Astrocyte of the cerebellum (primary cell): Measurements from ENCODE around the gene SLC34A1.

Experiments
- DNase-seq: peaks from one replicate; pipeline ENCODE4 v3.0.0-alpha.2; 2011; ENCODE audit warnings: low read depth
- H3K4me3 ChIP-seq: 2 replicates; pipeline ENCODE4 v1.5.1; 2011; ENCODE audit warnings: mild to moderate bottlenecking, low read depth, low read length, moderate library complexity
- in situ Hi-C: cut with HindIII; loops from 2 replicates; pipeline ENCODE4 v1.10.0; 2017; ENCODE audit warnings: low sequenced_read_pairs
- TF ChIP-seq, protein P1 (sequence below): IDR thresholded peaks from 2 replicates; pipeline ENCODE4 v1.5.1; 2012; ENCODE audit warnings: low read length, low read depth, moderate library complexity, mild to moderate bottlenecking; ENCODE audit errors: missing control alignments

The SLC34A1 gene

DNA sequence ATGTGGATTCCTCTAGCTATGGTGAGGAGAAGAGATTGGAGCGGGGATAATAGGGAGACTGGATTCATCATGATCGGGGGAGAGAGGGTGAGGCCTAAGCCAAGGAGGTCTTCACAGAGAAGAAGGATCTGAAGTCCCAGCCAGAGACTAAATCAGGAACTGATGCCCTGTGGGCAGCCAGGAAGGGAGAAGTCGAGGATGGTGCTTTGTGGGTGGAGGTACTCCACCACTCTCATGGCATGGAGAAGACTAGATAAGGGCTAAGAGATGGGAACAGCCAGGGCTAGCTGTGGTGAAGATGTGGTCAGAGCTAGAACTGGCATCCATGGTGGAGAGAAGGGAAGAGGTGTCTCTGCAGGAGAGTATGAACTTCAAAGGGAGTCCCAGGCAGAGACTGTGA lies 29.5 kb upstream of the SLC34A1 start:
- no peak overlapping the region for H3K4me3 ChIP-seq
- no peak for DNase-seq
- in situ Hi-C loops, result no loop called here
- TF ChIP-seq, protein P1, sequence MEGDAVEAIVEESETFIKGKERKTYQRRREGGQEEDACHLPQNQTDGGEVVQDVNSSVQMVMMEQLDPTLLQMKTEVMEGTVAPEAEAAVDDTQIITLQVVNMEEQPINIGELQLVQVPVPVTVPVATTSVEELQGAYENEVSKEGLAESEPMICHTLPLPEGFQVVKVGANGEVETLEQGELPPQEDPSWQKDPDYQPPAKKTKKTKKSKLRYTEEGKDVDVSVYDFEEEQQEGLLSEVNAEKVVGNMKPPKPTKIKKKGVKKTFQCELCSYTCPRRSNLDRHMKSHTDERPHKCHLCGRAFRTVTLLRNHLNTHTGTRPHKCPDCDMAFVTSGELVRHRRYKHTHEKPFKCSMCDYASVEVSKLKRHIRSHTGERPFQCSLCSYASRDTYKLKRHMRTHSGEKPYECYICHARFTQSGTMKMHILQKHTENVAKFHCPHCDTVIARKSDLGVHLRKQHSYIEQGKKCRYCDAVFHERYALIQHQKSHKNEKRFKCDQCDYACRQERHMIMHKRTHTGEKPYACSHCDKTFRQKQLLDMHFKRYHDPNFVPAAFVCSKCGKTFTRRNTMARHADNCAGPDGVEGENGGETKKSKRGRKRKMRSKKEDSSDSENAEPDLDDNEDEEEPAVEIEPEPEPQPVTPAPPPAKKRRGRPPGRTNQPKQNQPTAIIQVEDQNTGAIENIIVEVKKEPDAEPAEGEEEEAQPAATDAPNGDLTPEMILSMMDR, result no peak

- no peak for DNase-seq
- TF ChIP-seq, protein P1, result no peak
- in situ Hi-C loops, result no loop called here
- no peak overlapping the region for H3K4me3 ChIP-seq
Measured at GRCh38 chr5:177355162-177355867, 28.9 kb upstream of the SLC34A1 start.

- no peak overlapping the region for H3K4me3 ChIP-seq
- no peak for DNase-seq
- TF ChIP-seq, protein P1, result no peak
- in situ Hi-C loops, result no loop called here
Measured at GRCh38 chr5:177355868-177356168, 28.4 kb upstream of the SLC34A1 start.

- in situ Hi-C loops, result no loop called here
- no peak overlapping the region for H3K4me3 ChIP-seq
- TF ChIP-seq, protein P1, result no peak
- no peak for DNase-seq
Measured at GRCh38 chr5:177356746-177357145, 27.5 kb upstream of the SLC34A1 start.

GRCh38 chr5:177357146-177357458 lies 27.1 kb upstream of the SLC34A1 start:
- in situ Hi-C loops, result no loop called here
- TF ChIP-seq, protein P1, result no peak
- H3K4me3 ChIP-seq, result no peak overlapping the region
- DNase-seq, result no peak

DNA sequence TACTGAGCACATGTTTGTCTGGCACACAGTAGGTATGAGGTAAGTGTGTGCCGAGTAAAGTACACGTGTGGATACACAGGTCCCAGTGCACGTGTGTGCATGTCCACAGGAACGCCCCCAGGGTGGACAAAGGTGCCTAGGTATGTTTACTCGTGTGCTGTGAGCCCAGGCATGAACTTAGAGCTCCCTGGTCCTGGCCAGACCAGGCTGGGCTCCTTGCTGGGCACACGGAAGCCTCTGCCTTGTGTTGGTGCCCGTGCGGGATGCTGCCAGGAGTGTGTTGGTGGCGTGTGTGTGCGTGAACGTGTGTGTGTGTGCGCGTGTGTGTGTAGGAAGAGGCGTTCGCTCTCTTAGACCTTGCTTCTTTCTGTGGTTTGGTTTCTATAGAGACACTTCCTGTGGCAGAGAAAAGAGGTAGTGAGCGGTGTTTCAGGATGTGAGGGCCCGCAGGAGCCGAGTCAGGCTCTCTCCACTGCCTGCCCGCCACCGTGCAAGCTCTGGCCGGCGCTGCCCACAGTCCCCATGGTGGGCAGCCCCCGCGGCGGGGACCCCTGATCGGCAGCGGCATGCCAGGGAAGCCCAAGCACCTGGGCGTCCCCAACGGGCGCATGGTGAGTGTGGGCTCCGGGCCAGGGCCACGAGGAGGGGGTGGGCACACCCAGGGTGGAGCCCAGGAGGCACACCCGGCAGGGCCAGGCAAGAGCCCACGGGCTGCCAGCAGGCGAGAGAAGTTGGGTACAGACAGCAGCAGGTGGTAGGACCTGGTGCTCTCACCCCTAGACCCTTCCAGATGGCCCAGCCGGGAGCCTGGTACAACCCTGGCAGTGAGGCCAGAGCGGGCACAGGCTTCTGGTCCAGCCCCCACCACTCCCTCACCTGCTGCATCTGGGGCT lies 26.5 kb upstream of the SLC34A1 start, which contains the start of gene RGS14:
TSS of gene RGS14 (plus strand) at position 466 of the 893 bp plus-strand sequence. CDS start at position 567, 101 bp downstream.
- DNase-seq, result no peak
- TF ChIP-seq, protein P1, result no peak
- H3K4me3 ChIP-seq, result no peak within 1 kb of the TSS
- in situ Hi-C loops, result no loop called here
